ENCODE measurements around the gene FUCA2.
"Not testable (repeated sequence)": the region's sequence is repeated elsewhere in the genome, so short reads cannot be mapped to it uniquely, and the experiment has no call there.

FUCA2 gene

GRCh38 chr6:143471822-143472221, 39.7 kb downstream of the FUCA2 start:
- no peaks in the 10 kb centered on the region for H3K27me3 Mint-ChIP-seq (ENCODE audit: low read depth)
- TF ChIP-seq, protein P1, sequence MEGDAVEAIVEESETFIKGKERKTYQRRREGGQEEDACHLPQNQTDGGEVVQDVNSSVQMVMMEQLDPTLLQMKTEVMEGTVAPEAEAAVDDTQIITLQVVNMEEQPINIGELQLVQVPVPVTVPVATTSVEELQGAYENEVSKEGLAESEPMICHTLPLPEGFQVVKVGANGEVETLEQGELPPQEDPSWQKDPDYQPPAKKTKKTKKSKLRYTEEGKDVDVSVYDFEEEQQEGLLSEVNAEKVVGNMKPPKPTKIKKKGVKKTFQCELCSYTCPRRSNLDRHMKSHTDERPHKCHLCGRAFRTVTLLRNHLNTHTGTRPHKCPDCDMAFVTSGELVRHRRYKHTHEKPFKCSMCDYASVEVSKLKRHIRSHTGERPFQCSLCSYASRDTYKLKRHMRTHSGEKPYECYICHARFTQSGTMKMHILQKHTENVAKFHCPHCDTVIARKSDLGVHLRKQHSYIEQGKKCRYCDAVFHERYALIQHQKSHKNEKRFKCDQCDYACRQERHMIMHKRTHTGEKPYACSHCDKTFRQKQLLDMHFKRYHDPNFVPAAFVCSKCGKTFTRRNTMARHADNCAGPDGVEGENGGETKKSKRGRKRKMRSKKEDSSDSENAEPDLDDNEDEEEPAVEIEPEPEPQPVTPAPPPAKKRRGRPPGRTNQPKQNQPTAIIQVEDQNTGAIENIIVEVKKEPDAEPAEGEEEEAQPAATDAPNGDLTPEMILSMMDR (IDR thresholded peaks at IDR 0.05; ENCODE audit: unreplicated experiment in 3 of 3) = no peak
- no peak overlapping the region for H3K27ac Mint-ChIP-seq
- H3K36me3 Mint-ChIP-seq (ENCODE audit: low read depth) = peaks cover 48% of the 10 kb centered on the region
- no peak overlapping the region for H3K4me3 Mint-ChIP-seq
- no peaks in the 10 kb centered on the region for H3K9me3 Mint-ChIP-seq
- H3K4me1 Mint-ChIP-seq = no peaks in the 10 kb centered on the region

- H3K36me3 Mint-ChIP-seq (ENCODE audit: low read depth) = peaks cover 28% of the 10 kb centered on the region
- H3K27ac Mint-ChIP-seq; H3K4me3 Mint-ChIP-seq; H3K27me3 Mint-ChIP-seq (ENCODE audit: low read depth); H3K9me3 Mint-ChIP-seq; H3K4me1 Mint-ChIP-seq: not testable (repeated sequence)
Observed at GRCh38 chr6:143468823-143469222, 42.7 kb downstream of the FUCA2 start.

DNA sequence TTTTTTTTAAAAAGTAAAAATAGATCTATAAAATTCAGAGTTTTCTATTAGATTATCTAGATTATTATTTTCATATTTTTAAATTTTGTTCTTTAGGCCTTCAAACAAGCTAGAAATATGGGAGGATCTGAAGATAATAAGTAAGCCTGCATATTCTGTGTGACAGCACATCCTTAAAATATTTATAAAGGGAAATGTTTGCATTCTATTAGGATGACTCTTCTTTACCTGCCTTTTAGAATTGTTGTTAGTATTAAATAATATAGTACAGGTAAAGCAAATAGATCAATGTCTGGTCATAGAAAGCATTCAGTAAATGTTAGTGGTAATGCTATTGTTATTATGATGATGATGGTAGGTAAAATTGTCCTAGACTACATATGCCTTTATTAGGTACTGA, 43.5 kb downstream of the FUCA2 start:
- Mint-ChIP-seq H3K9me3 (no peaks in the 10 kb centered on the region), H3K27ac (no peak overlapping the region), H3K36me3 (ENCODE audit: low read depth) (peaks cover 25% of the 10 kb centered on the region), H3K4me3 (no peak overlapping the region), H3K4me1 (no peaks in the 10 kb centered on the region), H3K27me3 (ENCODE audit: low read depth) (no peaks in the 10 kb centered on the region)
- TF ChIP-seq, protein P1 (IDR thresholded peaks at IDR 0.05; ENCODE audit: unreplicated experiment in 3 of 3) = no peak

GRCh38 chr6:143465546-143465945, 46.0 kb downstream of the FUCA2 start:
- TF ChIP-seq, protein P1 (IDR thresholded peaks at IDR 0.05; ENCODE audit: unreplicated experiment in 3 of 3) = no peak
- Mint-ChIP-seq H3K36me3 (ENCODE audit: low read depth) (peaks cover 28% of the 10 kb centered on the region), H3K4me3 (no peak overlapping the region), H3K27me3 (ENCODE audit: low read depth) (no peaks in the 10 kb centered on the region), H3K4me1 (no peaks in the 10 kb centered on the region), H3K27ac (no peak overlapping the region), H3K9me3 (no peaks in the 10 kb centered on the region)

GRCh38 chr6:143457563-143458359, 53.8 kb downstream of the FUCA2 start:
- Mint-ChIP-seq H3K27ac (peak overlapping the region; percentile 58 to 83 (median 59)), H3K36me3 (ENCODE audit: low read depth) (peaks cover 18% of the 10 kb centered on the region), H3K27me3 (ENCODE audit: low read depth) (no peaks in the 10 kb centered on the region), H3K4me1 (no peaks in the 10 kb centered on the region), H3K9me3 (no peaks in the 10 kb centered on the region), H3K4me3 (no peak overlapping the region)
- TF ChIP-seq, protein P1 (IDR thresholded peaks at IDR 0.05; ENCODE audit: unreplicated experiment in 3 of 3) = no peak

DNA sequence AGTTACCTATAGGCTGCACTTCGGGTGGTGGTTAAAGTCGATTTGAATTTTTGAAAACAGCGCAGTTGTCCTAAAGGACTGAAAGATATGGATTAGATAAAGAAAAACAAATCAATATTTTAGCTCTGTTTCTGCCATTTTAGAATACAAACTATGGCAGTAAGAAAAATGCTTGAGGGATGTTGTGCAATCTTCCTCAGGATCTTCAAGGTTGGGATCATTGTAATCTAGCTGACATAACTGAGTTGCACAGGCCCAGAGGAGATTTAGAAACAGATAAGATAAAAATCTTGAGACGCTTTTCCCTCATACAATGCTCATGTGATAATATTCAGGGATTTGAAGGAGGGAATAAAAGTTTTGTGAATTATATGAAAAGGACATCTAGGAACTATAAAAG, 60.0 kb downstream of the FUCA2 start:
- H3K4me1 Mint-ChIP-seq = peaks cover 23% of the 10 kb centered on the region
- H3K4me3 Mint-ChIP-seq = peak overlapping the region; percentile 98 to 100 (median 99)
- H3K27me3 Mint-ChIP-seq (ENCODE audit: low read depth) = no peaks in the 10 kb centered on the region
- H3K36me3 Mint-ChIP-seq (ENCODE audit: low read depth) = no peaks in the 10 kb centered on the region
- H3K9me3 Mint-ChIP-seq = no peaks in the 10 kb centered on the region
- TF ChIP-seq, protein P1 (IDR thresholded peaks at IDR 0.05; ENCODE audit: unreplicated experiment in 3 of 3) = no peak
- peak overlapping the region; percentile 92 to 97 (median 95) for H3K27ac Mint-ChIP-seq

Measured in nephron (organoid).